ENCODE results near the gene VPS35. TPM values are rescaled to one million over a fixed set of nuclear protein-coding genes. Genes with fewer than 3 reads are reported as not detected.

Gene VPS35
- total and polyA plus RNA-seq, 2 of the 13 experiments (the other 11 are each of a cell fraction or from before 2014, with no cell fraction given): 30.7 to 136 TPM

DNA sequence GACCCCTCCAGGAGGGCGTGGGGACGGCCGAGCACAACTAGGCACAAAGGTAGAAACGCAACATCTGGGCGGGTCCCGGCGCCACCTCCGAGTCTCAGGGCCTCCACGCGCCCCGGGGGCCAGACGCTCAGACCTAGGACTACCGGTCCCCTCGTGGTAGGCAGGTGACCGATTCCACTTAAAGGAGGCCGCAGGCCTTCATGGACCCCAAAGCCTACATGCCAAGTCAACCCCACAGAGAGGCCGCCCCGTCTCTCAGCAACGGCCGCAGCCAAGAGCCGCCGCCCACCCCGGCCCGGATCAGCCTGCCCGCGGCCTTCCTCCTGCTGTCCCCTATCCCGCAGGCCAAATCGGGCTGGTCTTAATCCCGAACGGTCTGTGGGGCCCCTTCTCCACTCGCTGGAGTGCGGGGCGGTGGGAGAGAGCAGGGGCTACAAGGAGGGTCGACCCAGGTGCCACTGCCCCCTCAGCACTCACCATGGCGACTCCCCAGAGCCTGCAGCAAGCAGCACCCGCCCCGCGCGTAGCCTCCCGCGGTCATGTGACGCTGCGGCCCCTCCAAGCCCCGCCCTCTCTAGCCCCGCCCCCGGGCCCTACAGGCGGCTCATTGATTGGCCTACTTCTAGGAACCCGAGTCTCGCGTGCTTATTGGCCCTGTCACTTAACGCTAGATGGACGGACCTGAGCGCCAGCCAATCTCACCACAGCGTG lies at the start of gene VPS35 (continued):
- TF ChIP-seq IRF2 (CRISPR knock-in tag; IDR thresholded peaks at IDR 0.05): no peak; the same call in none of the 2 replicates
- TF ChIP-seq, protein P1, sequence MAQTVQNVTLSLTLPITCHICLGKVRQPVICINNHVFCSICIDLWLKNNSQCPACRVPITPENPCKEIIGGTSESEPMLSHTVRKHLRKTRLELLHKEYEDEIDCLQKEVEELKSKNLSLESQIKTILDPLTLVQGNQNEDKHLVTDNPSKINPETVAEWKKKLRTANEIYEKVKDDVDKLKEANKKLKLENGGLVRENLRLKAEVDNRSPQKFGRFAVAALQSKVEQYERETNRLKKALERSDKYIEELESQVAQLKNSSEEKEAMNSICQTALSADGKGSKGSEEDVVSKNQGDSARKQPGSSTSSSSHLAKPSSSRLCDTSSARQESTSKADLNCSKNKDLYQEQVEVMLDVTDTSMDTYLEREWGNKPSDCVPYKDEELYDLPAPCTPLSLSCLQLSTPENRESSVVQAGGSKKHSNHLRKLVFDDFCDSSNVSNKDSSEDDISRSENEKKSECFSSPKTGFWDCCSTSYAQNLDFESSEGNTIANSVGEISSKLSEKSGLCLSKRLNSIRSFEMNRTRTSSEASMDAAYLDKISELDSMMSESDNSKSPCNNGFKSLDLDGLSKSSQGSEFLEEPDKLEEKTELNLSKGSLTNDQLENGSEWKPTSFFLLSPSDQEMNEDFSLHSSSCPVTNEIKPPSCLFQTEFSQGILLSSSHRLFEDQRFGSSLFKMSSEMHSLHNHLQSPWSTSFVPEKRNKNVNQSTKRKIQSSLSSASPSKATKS (CRISPR knock-in tag; IDR thresholded peaks at IDR 0.05): no peak
- no peak; the same call in 1 of the 2 replicates for TF ChIP-seq REPIN1 (CRISPR knock-in tag; IDR thresholded peaks at IDR 0.05; ENCODE audit: borderline replicate concordance, low read depth)
- TF ChIP-seq ZFP36 (IDR thresholded peaks at IDR 0.05; ENCODE audit: borderline replicate concordance, low read depth, low read length, partially characterized antibody): no peak
- peak; percentile 77 for TF ChIP-seq DR1 (CRISPR knock-in tag; IDR thresholded peaks at IDR 0.05)
- no peak for TF ChIP-seq TCF7 (IDR thresholded peaks at IDR 0.05; ENCODE audit: low read depth)
- no peak for TF ChIP-seq ZNF550 (CRISPR knock-in tag; IDR thresholded peaks at IDR 0.05; ENCODE audit: borderline replicate concordance)
- TF ChIP-seq ZBTB14 (CRISPR knock-in tag; IDR thresholded peaks at IDR 0.05): 0 out of 2 replicates have a peak, but pooled peaks have one; percentile 44
- peak; percentile 67; the same call in 1 of the 2 replicates for TF ChIP-seq HNRNPL (IDR thresholded peaks at IDR 0.05; ENCODE audit: low read depth, low read length)
- TF ChIP-seq SMAD1 (CRISPR knock-in tag; IDR thresholded peaks at IDR 0.05; ENCODE audit: borderline replicate concordance, low read depth): peak; percentile 80; the same call in 1 of the 2 replicates
- TF ChIP-seq CREB1 (IDR thresholded peaks at IDR 0.05): peak; percentile 81
- peak; percentile 62 for TF ChIP-seq CREB1 (CRISPR knock-in tag; IDR thresholded peaks at IDR 0.05)
- no peak for TF ChIP-seq HMGA1 (CRISPR knock-in tag; conservative IDR thresholded peaks at IDR 0.05)
- peak; percentile 66; the same call in 1 of the 2 replicates for TF ChIP-seq ZNF772 (CRISPR knock-in tag; IDR thresholded peaks at IDR 0.05)
- TF ChIP-seq ZBTB25 (CRISPR knock-in tag; IDR thresholded peaks at IDR 0.05): no peak
- peak; percentile 54 for TF ChIP-seq WIZ (CRISPR knock-in tag; IDR thresholded peaks at IDR 0.05)
- no peak for TF ChIP-seq IKZF1 (IDR thresholded peaks at IDR 0.05)
- TF ChIP-seq CBX2 (IDR thresholded peaks at IDR 0.05; ENCODE audit: low read depth, low read length): no peak
- no peak for TF ChIP-seq CBX2 (CRISPR knock-in tag; IDR thresholded peaks at IDR 0.05; ENCODE audit: low read depth)
- no peak; the same call in 1 of the 2 replicates for TF ChIP-seq HMG20A (CRISPR knock-in tag; IDR thresholded peaks at IDR 0.05; ENCODE audit: borderline replicate concordance)
- TF ChIP-seq MAZ (IDR thresholded peaks at IDR 0.05; ENCODE audit: borderline replicate concordance, low read depth, low read length): peak; percentile 86; the same call in 1 of the 2 replicates
- TF ChIP-seq MAZ (CRISPR knock-in tag; IDR thresholded peaks at IDR 0.05; ENCODE audit: low read depth): peak; percentile 96
